ENCODE data around the gene MANSC4. TPM values are rescaled to one million over a fixed set of nuclear protein-coding genes. Genes with fewer than 3 reads are reported as not detected.

Gene MANSC4
- total RNA-seq (2014; rRNA removed; shearing (Covaris generic)), result not detected in 2 replicates
- not detected in 2 replicates for polyA plus RNA-seq (2014; cell fraction: nucleus; rRNA removed)

DNA sequence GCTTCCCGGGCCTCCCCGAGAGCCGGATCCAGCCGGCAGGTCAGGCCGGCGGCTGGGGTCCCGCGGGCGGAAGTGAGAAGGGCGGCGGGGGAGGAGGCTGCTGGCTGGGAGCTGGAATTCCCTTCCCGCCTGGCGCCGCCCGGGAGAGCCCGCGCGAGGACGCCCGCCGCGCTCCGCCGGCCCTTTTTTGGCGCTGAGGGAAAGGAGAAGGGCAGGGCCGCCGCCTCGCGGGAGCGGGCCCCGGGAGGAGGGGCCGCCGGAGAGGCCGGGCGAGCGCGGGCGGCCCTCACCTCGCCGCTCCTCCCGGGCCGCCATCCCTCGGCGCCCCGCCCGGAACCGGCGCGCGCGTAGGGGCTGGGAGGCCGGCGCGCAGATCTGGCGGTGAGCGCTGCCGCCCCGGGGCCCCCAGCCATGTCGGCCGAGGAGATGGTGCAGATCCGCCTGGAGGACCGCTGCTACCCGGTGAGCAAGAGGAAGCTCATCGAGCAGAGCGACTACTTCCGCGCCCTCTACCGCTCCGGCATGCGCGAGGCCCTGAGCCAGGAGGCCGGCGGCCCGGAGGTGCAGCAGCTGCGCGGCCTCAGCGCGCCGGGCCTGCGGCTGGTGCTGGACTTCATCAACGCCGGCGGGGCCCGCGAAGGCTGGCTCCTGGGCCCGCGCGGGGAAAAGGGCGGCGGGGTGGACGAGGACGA, at the start of gene MANSC4, which contains the start of gene KLHL42:
Gene MANSC4 (minus strand): TSS at position 317 of the 692 bp plus-strand sequence. CDS start 8,960 bp downstream, outside the sequence.
Gene KLHL42 (plus strand): TSS at position 314 of the 692 bp plus-strand sequence. CDS start 98 bp downstream, at position 412.
- no peak for DNase-seq (ENCODE audit: extremely low read depth, low read depth)

GRCh38 chr12:27828196-27828595, 48.2 kb upstream of the MANSC4 start:
- no peak for DNase-seq (ENCODE audit: extremely low read depth, low read depth)

DNA sequence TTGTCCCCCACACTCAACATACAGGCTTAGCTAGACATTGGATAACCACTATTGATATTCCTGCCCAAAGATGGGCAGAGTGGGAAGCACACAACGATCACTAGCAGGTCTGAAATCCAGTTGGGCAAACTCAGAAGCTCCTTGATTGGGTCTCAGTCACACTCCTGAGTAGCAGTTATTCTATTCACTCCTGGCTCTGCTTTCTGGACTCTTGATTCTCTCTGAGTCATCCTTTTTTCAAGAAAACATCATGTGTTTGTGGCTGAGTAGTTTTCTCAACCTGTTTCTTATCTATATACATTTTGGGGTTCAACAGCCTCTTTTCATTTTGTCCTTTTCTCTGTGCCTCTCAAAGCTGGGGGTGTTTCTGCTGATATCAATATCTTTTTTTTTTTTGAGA, 46.0 kb upstream of the MANSC4 start:
- DNase-seq (ENCODE audit: extremely low read depth, low read depth), result no peak

DNA sequence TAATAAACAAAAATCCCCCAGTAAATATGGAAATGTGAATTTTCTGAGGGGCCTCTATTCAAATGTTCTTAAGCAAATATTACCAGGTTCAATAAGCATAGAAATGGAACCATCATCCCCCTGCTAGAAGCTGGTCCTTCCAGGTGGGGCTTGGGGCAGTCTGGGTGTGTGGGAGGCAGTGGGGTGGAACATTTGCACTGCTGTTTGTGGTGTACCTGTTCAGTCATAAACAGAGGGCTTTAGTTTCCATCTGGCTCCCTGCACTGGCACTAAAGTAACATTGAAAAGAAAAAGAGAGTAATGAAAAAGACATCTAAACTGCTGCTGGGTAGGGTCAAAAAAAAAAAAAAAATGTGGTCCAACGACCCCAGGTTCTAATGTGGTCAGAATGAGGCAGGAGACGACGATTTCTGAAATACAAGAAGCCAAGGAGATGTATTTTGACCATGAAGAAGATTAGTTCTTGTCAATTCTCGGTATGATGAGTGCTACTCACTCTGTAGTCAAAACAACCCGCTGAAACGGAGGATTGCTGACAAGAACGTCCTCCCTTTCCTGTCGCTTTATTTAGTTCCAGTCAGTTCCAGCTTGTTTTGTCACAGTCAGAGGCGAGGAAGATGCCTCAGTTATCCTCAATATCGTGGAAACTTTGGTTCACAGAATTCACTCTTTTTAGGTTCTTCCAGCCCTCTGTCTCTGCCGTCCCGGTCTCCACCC, 44.2 kb upstream of the MANSC4 start:
- no peak for DNase-seq (ENCODE audit: extremely low read depth, low read depth)

DNA sequence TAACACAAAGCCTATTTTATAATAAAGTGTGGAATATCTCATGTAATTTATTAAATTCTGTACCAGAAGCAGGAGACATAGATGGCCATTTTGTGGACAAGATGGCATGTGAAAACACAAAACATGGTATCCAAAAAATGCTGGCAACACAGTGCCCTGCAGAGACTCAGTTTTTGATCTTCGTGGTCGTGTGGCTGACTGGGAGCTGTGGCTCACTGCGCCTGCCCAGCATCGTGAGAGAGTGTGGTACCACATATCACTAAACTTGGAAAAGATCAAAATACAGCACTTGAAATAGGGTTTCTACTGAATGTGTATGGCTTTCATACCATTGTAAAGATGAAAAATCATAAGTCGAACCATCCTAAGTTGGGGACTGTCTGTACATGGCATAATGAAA, 43.0 kb upstream of the MANSC4 start:
- DNase-seq (ENCODE audit: extremely low read depth, low read depth), result no peak

DNA sequence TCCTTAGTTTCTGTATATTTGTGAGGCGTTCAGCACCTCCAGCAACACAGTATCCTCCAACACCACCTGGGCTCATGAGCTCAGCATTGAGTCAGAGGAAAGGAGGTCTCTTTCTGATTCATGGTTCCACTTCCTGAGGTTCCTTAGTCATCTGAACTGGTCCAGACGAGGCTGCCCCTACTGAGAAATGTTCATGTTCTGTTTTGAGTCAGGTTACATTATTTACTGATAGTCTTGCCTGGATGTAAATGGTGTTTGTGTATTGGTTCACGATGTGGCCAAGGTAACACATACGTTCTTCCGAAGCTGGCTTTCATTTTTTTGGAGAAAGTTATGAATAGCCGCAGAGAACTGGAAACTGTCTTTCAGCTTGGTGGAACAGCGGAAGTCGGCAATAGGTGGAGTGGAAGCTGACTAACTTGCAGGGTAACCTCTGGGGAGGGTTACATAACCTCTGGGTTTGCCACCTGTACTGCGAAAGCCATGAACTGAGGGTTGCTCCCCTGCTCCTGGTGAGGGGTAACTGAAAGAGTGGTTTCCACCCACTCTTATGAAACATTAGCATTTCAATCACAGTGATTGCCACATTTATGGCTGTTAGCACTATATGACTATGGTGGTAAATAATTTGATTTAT, 42.2 kb upstream of the MANSC4 start:
- DNase-seq (ENCODE audit: extremely low read depth, low read depth), result no peak

- DNase-seq (ENCODE audit: extremely low read depth, low read depth), result peak; percentile 70
Measured at GRCh38 chr12:27821259-27821973, 41.4 kb upstream of the MANSC4 start.

GRCh38 chr12:27820564-27820963, 40.5 kb upstream of the MANSC4 start:
- DNase-seq (ENCODE audit: extremely low read depth, low read depth), result no peak

DNA sequence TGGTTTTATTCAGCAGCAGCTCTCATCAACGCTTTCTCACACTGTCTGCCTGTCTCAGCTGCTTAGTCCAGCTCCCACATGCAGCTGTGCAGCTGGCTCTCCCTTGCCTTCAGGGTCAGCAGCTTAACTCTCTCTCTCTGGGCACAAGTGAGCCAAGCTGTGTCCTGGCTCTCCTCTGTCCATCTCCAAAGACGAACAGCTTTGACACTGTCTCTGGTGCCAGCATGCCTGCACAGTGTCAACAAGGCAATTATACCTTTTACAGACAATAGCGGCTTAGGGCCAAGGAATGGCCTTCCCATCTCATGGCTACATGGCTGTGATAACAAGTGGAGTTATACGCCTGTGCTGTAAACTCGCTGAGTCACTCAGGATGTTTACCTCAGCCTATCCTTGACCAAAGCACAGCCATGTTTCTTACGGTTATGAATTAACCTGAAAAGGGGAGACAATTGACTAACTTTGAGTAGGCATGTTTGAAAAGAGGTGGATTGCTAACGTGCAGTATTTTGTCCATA, 38.4 kb upstream of the MANSC4 start:
- no peak for DNase-seq (ENCODE audit: extremely low read depth, low read depth)

DNA sequence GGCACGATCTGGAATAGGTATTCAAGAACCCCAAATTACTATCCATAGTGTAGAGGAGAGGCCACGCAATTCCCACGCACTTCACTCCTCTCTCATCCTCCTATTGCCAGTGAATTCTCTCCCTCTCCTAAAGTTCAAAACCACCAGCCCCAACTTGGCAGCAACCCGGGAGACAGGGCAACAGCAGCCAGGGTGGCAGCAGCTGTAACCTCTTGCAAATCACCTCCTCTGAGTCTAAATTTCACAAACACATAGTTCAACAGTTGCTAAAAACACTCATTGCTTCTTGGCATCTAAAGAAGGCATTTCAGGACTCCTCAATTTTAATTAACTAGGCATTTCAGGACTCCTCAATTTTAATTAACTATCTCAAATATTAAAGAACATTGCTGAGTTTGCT, 37.7 kb upstream of the MANSC4 start:
- DNase-seq (ENCODE audit: extremely low read depth, low read depth), result no peak

- peak; percentile 29 for DNase-seq (ENCODE audit: extremely low read depth, low read depth)
Measured at GRCh38 chr12:27814851-27815591, 35.0 kb upstream of the MANSC4 start.

DNA sequence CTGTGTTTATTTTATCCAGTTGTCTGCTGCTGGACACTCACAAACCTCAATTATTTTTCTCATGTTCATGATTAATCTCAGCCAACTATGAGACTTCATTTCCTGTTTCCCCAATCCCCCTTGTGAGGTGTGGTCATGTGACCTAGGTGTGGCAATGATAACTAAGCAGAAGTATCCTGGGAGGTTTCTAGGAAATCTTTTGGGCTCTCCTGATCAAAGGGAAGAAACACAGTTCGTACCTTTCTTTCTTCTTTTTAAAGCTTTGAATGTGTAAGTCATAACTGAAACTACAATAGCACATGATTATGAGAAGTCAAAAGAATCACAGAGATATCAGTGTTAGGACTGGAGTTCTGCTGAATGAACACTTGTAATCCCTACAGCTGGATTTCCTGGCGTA, 34.4 kb upstream of the MANSC4 start:
- no peak for DNase-seq (ENCODE audit: extremely low read depth, low read depth)

- no peak for DNase-seq (ENCODE audit: extremely low read depth, low read depth)
Measured at GRCh38 chr12:27812502-27812901, 32.5 kb upstream of the MANSC4 start.

DNA sequence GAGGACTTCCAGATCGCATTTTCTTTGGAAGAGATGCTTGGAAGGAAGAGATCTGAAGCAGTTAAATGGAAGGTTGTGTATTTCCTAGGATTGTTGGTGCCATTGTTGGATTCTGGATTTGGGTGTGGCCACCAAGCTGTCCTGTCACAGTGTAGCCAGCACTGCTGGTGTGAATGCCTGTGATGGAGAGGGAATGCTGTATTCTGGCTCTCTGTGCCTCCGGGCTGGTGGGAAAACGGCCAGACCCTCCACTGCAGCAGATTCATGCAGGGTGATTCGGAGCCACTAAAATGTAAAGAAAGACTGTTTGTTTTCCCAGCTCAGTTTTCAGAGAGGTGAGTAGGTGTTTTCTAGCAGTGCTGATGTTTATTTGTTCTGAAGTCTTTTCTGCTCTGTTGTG, 30.7 kb upstream of the MANSC4 start:
- no peak for DNase-seq (ENCODE audit: extremely low read depth, low read depth)

DNA sequence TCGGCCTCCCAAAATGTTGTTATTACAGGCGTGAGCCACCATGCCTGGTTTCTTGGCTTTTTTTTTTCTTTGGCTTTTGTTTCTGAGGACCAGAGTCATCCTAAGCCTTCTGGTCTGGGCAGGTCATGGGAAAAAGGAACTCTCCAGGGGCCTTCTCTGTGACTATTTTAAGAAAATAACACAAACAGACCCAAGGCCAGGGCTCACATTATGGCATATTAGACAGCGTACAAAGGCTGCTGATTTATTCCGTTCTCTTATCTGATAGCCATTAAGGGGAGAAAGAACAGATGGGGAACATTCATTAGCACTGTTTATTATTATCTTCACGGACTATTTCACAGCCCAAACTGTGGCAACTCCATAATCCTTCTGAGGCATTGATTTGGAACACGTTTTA, 28.8 kb upstream of the MANSC4 start:
- no peak for DNase-seq (ENCODE audit: extremely low read depth, low read depth)

GRCh38 chr12:27807063-27807703, 27.1 kb upstream of the MANSC4 start:
- no peak for DNase-seq (ENCODE audit: extremely low read depth, low read depth)

DNA sequence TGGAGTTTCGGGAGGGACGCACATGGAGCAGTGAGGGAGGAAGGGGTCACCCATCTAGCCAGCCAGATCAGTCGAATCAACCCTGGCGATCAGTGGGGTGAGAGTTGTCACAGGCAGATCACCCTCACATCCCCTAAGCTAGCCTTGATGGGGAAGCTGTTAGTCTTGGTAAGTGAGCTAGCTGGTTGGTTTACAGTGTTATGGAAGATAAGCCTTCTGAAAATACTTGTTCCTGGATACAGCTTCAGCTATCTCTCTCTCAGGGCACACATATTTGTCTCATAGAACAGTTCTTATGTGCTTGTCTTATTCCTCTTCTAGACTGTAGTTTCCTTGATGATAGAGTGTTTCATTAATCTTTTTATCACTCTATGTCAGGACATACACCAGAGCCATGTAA, 26.2 kb upstream of the MANSC4 start:
- DNase-seq (ENCODE audit: extremely low read depth, low read depth), result no peak

DNA sequence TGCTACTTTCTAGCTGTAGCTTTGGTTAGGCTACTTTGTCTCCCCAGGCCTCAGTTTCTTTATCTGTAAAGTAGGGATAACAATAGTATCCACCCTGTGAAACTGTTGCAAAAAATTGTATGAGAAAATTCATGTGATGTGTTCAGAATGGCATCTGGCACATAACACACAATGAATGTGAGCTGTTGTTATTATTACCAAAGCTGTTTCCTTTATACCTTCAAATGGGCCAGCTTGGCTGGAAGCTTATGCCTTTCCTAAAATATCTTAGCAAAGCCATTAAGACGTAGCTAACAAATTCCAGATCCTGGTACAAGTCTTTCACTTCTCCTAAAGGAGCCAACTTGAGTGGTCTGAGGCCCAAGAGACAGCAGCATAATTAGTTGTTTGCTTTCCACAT, 25.2 kb upstream of the MANSC4 start:
- no peak for DNase-seq (ENCODE audit: extremely low read depth, low read depth)

- DNase-seq (ENCODE audit: extremely low read depth, low read depth), result no peak
Measured at GRCh38 chr12:27802936-27803335, 22.9 kb upstream of the MANSC4 start.

- no peak for DNase-seq (ENCODE audit: extremely low read depth, low read depth)
Measured at GRCh38 chr12:27802511-27802910, 22.5 kb upstream of the MANSC4 start.

Data from NCI-H460 (cell line).